HEK293 (cell line): ENCODE measurements around the gene S100PBP.
A peak's percentile ranks its signal among the peaks of the same experiment; 100 is the strongest.

Source experiments
- GLIS2 ChIP-seq: fragments of 450-650 bp; formaldehyde crosslinking; IDR thresholded peaks from 2 replicates; pipeline ENCODE4 v1.5.1; 2016; ENCODE audit warnings: missing biosample characterization, missing genetic modification characterization
- MZF1 ChIP-seq: fragments of 450-650 bp; formaldehyde crosslinking; IDR thresholded peaks from 2 replicates; pipeline ENCODE4 v1.5.1; 2017; ENCODE audit warnings: missing biosample characterization, missing genetic modification characterization, borderline replicate concordance
- PRDM10 ChIP-seq: fragments of 450-650 bp; formaldehyde crosslinking; IDR thresholded peaks from 2 replicates; pipeline ENCODE4 v1.5.1; 2016; ENCODE audit warnings: missing biosample characterization, missing genetic modification characterization
- SCRT1 ChIP-seq: fragments of 450-650 bp; formaldehyde crosslinking; IDR thresholded peaks from 2 replicates; pipeline ENCODE4 v1.5.1; 2016; ENCODE audit warnings: missing biosample characterization, missing genetic modification characterization, borderline replicate concordance
- SCRT2 ChIP-seq: fragments of 450-650 bp; formaldehyde crosslinking; IDR thresholded peaks from 2 replicates; pipeline ENCODE4 v1.5.1; 2016; ENCODE audit warnings: missing biosample characterization, missing genetic modification characterization
- SP2 ChIP-seq: fragments of 450-650 bp; formaldehyde crosslinking; IDR thresholded peaks from 2 replicates; pipeline ENCODE4 v1.5.1; 2016; ENCODE audit warnings: missing biosample characterization, missing genetic modification characterization
- TCF7L2 ChIP-seq: IDR thresholded peaks from 2 replicates; pipeline ENCODE4 v1.6.1; 2011; ENCODE audit warnings: low read depth, mild to moderate bottlenecking, inconsistent platforms, low read length, moderate library complexity, borderline replicate concordance
- TRIM28 ChIP-seq: IDR thresholded peaks from 2 replicates; pipeline ENCODE4 v1.6.1; 2011; ENCODE audit warnings: low read length, control low read depth, borderline replicate concordance
- ZBTB44 ChIP-seq: fragments of 450-650 bp; IDR thresholded peaks from 2 replicates; pipeline ENCODE4 v1.5.1; 2018; ENCODE audit warnings: missing biosample characterization, mild to moderate bottlenecking, missing genetic modification characterization
- ZBTB8A ChIP-seq: fragments of 450-650 bp; formaldehyde crosslinking; IDR thresholded peaks from 2 replicates; pipeline ENCODE4 v1.5.1; 2016; ENCODE audit warnings: missing biosample characterization, missing genetic modification characterization
- ZFP3 ChIP-seq: fragments of 450-650 bp; formaldehyde crosslinking; IDR thresholded peaks from 2 replicates; pipeline ENCODE4 v1.5.1; 2016; ENCODE audit warnings: low read depth, missing biosample characterization, missing genetic modification characterization
- ZNF114 ChIP-seq: fragments of 450-650 bp; formaldehyde crosslinking; IDR thresholded peaks from 2 replicates; pipeline ENCODE4 v1.5.0; 2017; ENCODE audit warnings: missing biosample characterization, missing genetic modification characterization
- ZNF146 ChIP-seq: fragments of 450-650 bp; formaldehyde crosslinking; IDR thresholded peaks from 2 replicates; pipeline ENCODE4 v1.5.1; 2016; ENCODE audit warnings: missing biosample characterization, missing genetic modification characterization
- ZNF157 ChIP-seq: fragments of 450-650 bp; formaldehyde crosslinking; IDR thresholded peaks from 2 replicates; pipeline ENCODE4 v1.5.1; 2016; ENCODE audit warnings: missing biosample characterization, missing genetic modification characterization
- ZNF202 ChIP-seq: fragments of 450-650 bp; formaldehyde crosslinking; IDR thresholded peaks from 2 replicates; pipeline ENCODE4 v1.5.1; 2016; ENCODE audit warnings: missing biosample characterization, missing genetic modification characterization, borderline replicate concordance
- ZNF26 ChIP-seq: fragments of 450-650 bp; formaldehyde crosslinking; IDR thresholded peaks from 2 replicates; pipeline ENCODE4 v1.5.1; 2016; ENCODE audit warnings: missing biosample characterization, missing genetic modification characterization
- ZNF335 ChIP-seq: fragments of 450-650 bp; formaldehyde crosslinking; conservative IDR thresholded peaks from 2 replicates; pipeline ENCODE4 v1.5.1; 2016; ENCODE audit warnings: missing biosample characterization, missing genetic modification characterization
- ZNF514 ChIP-seq: fragments of 450-650 bp; formaldehyde crosslinking; IDR thresholded peaks from 2 replicates; pipeline ENCODE4 v1.5.1; 2016; ENCODE audit warnings: missing biosample characterization, missing genetic modification characterization
- ZNF518A ChIP-seq: fragments of 450-650 bp; formaldehyde crosslinking; conservative IDR thresholded peaks from 2 replicates; pipeline ENCODE4 v1.5.1; 2016; ENCODE audit warnings: low read depth, missing biosample characterization, missing genetic modification characterization
- ZNF580 ChIP-seq: fragments of 450-650 bp; formaldehyde crosslinking; IDR thresholded peaks from 2 replicates; pipeline ENCODE4 v1.5.1; 2016; ENCODE audit warnings: missing biosample characterization, missing genetic modification characterization
- ZNF629 ChIP-seq: fragments of 450-650 bp; formaldehyde crosslinking; IDR thresholded peaks from 2 replicates; pipeline ENCODE4 v1.5.1; 2017; ENCODE audit warnings: missing biosample characterization, missing genetic modification characterization
- ZNF639 ChIP-seq: fragments of 450-650 bp; formaldehyde crosslinking; IDR thresholded peaks from 2 replicates; pipeline ENCODE4 v1.5.1; 2016; ENCODE audit warnings: missing biosample characterization, missing genetic modification characterization
- ZNF658 ChIP-seq: fragments of 450-650 bp; formaldehyde crosslinking; IDR thresholded peaks from 2 replicates; pipeline ENCODE4; 2016; ENCODE audit warnings: missing biosample characterization, missing genetic modification characterization
- ZNF704 ChIP-seq: fragments of 450-650 bp; formaldehyde crosslinking; IDR thresholded peaks from 2 replicates; pipeline ENCODE4 v1.5.1; 2016; ENCODE audit warnings: missing biosample characterization, missing genetic modification characterization
- ZNF707 ChIP-seq: fragments of 450-650 bp; formaldehyde crosslinking; IDR thresholded peaks from 2 replicates; pipeline ENCODE4 v1.5.1; 2016; ENCODE audit warnings: missing biosample characterization, missing genetic modification characterization

The S100PBP gene

GRCh38 chr1:32893198-32894018, 76.0 kb downstream of the S100PBP start (continued):
- peak; percentile 91 for TF ChIP-seq PRDM10 (tag by site-specific recombination)
- no peak for TF ChIP-seq ZNF658 (tag by site-specific recombination)
- no peak for TF ChIP-seq ZNF202 (tag by site-specific recombination)
- TF ChIP-seq ZNF157 (tag by site-specific recombination) = no peak
- TF ChIP-seq ZNF629 (tag by site-specific recombination) = no peak
- TF ChIP-seq ZNF335 = peak; percentile 55
- no peak for TF ChIP-seq ZNF704
- no peak for TF ChIP-seq TCF7L2
- no peak for TF ChIP-seq ZNF639 (tag by site-specific recombination)
- TF ChIP-seq ZBTB8A = peak; percentile 79
- TF ChIP-seq ZNF146 = no peak
- TF ChIP-seq SP2 (tag by site-specific recombination) = peak; percentile 50
- TF ChIP-seq ZBTB44 (tag by site-specific recombination) = no peak
- no peak for TF ChIP-seq ZFP3 (tag by site-specific recombination)
- TF ChIP-seq ZNF514 = no peak
- TF ChIP-seq TRIM28 = no peak
- no peak for TF ChIP-seq ZNF580 (tag by site-specific recombination)
- TF ChIP-seq ZNF26 = no peak
- TF ChIP-seq ZNF518A = no peak
- TF ChIP-seq ZNF114 (tag by site-specific recombination) = no peak
- TF ChIP-seq ZNF707 (tag by site-specific recombination) = no peak
- no peak for TF ChIP-seq MZF1 (tag by site-specific recombination)
- no peak for TF ChIP-seq SCRT1 (tag by site-specific recombination)
- no peak for TF ChIP-seq SCRT2 (tag by site-specific recombination)
- peak; percentile 31 for TF ChIP-seq GLIS2 (tag by site-specific recombination)
